HG02610 (cell line): ENCODE results near the gene DDX6.
"Not testable (repeated sequence)": the region's sequence is repeated elsewhere in the genome, so short reads cannot be mapped to it uniquely, and the experiment has no call there.

Experiments
- ATAC-seq: cut with Tn5 transposase; IDR thresholded peaks from one replicate; pipeline ENCODE4 v1.9.1; 2021; ENCODE audit warnings: mild to moderate bottlenecking, moderate library complexity; ENCODE audit not compliant: unreplicated experiment

DDX6 gene

GRCh38 chr11:118791111-118791960, at the start of gene DDX6:
Gene DDX6 (minus strand): TSS chr11:118791164. CDS start chr11:118786251, 4,913 bp downstream.
- peak; percentile 51 for ATAC-seq

DNA sequence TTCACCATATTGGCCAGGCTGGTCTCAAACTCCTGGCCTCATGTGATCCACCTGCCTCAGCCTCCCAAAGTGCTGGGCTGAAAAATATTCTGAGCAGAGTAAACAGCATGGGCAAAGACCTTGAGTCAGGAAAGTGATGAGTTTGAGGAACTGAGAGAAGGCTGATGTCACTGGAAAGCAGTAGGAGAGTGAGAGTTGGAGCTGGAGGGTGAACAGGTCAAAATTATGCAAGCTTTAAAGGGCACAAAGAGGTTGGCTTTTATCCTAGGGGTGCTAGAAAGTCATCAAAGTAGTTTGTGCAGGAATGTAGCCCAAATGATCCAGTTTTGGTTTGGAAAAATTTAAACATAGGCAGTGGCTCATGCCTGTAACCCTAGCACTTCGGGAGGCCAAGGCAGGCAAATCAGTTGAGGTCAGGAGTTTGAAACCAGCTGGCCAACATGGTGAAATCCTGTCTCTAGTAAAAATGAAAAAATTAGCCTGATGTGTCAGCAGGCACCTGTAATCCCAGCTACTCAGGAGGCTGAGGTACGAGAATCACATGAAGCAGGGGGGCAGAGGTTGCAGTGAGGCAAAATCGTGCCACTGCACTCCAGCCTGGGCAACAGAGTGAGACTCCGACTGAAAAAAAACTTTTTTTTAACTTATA, 48.1 kb upstream of the DDX6 start:
- ATAC-seq = peak; percentile 72

DNA sequence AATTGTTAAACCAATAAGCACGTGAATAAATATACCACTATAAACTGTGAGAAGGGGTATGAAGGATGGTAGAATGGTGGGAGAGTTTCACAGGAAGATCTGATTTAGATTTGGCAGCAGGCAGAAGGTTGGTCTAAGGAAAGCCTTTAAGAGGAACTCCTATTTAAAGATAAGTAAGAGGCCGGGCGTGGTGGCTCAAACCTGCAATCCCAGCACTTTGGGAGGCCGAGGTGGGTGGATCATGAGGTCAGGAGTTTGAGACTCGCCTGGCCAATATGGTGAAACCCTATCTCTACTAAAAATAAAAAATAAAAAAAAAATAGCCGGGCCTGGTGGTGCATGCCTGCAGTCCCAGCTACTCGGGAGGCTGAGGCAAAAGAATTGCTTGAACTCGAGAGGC, 46.9 kb upstream of the DDX6 start:
- ATAC-seq = no peak

- no peak for ATAC-seq
Measured at GRCh38 chr11:118834427-118835028, 43.6 kb upstream of the DDX6 start.

DNA sequence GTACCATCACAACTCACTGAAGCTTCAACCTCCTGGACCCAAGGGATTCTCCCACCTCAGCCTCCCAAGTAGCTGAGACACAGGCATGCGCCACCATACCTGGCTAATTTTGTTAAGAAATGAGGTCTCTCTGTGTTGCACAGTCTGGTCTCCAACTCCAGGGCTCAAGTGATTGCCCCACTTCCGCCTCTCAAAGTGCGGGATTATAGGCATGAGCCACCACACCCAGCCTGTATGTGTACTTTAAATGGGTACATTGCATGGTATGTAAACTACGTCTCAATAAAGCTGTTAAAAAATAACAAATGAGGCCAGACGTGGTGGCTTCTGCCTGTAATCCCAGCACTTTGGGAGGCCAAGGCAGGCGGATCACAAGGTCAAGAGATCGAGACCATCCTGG, 36.2 kb upstream of the DDX6 start:
- ATAC-seq = no peak

DNA sequence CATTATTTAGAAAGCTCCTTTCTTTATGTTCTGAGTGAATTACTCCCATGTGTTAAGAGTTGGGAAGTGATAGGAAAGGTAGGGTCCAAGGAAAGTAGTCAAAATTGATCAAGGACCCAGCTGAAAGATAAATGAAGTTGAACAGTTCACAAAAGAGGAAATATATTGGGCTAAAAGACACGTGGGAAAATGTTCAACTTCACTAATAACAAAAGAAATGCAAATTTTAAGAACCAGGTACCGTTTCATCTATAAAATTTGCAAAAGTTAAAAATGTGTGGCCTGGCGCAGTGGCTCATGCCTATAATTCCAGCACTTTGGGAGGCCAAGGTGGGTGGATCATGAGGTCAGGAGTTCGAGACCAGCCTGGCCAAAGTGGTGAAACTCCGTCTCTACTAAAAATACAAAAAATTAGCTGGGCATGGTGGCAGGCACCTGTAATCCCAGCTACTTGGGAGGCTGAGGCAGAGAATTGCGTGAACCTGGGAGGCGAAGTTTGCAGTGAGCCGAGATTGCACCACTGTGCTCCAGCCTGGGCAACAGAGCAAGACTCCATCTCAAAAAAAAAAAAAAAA, 32.1 kb upstream of the DDX6 start:
- ATAC-seq = not testable (repeated sequence)

DNA sequence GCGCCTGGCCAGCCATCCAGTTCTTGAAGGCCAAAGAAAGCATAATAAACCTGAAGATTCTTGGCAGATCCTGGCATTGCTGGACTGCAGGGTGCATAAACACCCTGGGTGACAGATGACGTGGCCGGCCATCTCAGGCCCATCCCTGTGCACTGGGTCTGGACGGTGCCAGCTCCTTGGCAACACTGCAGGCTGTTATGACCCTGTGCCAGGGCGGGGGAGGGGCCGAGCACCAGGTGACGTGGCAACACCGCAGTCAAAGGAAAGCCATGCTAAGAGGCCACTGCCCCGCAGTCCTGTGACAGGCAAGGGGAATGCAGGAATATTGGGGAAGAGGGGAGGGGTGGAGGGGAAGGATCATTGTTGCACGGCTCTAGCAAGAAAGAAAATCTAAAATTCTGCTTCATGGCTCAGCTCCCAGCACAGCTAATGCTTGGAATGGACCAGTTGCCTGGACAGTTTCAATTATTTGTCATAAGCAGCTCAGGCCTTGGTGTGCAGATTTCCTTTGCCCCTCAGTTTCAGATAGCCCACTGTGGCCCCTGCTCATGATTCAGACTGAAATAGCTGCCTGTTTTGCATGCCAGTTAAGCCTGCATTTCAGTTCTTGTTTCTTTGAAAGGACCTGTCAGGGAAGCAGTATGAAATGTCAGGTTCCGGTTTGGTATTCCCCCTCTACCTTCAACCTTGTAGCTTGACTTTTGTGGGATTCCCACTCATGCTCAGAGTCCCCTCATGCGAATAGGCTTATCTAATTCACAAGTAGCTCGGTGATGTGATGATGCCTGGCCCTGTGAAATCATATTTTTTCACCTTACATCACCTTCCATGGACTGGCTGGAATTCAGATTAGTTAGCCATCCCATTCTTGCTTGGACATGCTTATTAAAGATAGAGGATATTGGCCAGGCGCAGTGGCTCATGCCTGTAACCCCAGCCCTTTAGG, 29.7 kb upstream of the DDX6 start:
- ATAC-seq = peak; percentile 94

DNA sequence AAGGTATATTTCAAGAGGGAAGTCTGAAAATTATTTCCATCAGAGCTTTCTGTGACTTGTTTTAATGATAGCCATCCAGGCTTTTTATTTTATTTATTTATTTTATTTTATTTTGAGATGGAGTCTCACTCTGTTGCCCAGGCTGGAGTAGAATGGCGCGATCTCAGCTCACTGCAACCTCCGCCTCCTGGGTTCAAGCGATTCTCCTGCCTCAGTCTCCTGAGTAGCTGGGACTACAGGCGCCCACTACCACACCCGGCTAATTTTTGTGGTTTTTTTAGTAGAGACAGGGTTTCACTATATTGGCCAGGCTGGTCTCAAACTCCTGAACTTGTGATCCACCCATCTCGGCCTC, 29.0 kb upstream of the DDX6 start:
- not testable (repeated sequence) for ATAC-seq

DNA sequence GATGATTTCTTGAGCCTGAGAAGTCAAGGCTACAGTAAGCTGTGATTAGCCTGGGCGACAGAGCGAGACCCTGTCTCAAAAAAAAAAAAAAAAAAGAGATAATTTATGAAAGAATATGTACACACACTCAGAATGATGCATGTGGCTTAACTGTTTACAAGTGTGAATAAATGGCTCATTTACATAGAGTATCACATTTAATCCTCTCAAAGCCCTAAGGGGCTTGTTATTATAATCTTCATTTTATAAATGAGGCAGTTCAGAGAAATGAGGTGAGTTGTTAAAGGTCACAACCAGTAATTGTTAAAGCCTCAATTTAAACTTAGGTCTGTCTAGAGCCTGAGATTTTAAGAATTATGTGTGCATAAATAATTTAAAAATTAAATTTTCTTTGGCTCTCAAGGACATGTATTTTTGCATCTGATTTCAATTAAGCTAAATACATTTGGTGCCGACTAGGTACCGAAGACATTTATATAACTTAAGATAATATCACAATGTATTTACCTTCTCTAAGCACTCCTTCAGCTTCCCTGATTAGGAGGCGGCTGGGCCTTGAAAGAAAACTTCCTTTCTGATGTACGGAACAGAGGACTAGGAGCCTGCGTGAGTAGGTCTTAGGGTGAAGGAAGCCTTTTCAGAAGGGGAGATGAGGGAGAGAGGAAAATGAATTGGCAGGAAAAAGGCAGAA, 28.5 kb upstream of the DDX6 start:
- ATAC-seq = no peak

DNA sequence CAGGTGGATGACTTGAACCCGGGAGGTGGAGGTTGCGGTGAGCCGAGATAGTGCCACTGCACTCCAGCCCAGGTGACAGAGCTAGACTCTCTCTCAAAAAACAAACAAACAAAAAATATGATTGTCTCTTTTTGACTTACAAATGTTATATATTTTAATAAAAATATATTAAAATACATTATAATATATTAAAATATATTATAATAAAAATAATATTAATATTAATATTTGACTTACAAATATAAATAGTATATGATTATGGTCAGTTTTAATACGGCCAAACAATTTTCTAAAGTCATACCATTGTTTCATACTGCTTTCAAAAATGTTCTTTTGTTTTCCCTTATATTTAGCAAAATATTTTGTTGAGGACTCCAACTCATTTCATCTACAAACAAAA, 27.2 kb upstream of the DDX6 start:
- ATAC-seq = no peak

DNA sequence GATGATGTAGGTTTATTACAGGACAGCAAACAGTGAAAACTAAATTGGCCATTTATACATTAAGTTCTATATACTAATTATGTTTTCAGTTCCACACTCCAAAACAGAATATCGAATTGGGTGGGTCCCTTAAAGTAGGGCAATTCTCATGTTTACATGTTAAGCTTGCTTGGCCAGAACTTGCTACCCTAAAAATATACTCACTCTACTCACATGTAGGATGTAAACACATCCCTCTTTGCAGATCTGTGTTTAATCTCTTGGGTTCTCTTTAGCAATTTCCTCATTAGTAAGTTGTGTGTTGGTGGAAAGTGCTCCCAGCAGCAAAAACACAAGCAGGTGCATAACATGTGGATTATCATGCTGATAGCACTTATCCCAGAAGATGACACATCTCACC, 22.6 kb upstream of the DDX6 start:
- no peak for ATAC-seq

DNA sequence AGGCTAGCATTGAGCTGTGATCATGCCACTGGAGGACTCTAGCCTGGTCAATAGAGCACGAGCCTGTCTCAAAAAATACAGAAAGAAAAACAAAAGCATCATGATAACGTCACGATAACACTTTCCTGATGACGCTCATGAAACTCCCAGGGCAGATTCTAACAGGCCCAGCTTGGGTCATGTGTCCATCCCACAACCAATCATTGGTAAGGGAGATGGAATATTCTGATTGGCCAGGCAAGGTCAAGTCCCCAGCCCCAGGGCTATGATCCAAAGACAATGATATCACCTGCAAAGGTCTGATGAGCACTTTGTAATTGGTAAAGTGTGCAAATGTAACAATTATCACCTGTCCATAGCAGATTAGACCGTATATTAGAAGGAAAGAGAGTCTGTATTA, 21.5 kb upstream of the DDX6 start:
- ATAC-seq = no peak

GRCh38 chr11:118807800-118808778, 17.1 kb upstream of the DDX6 start:
- no peak for ATAC-seq

- no peak for ATAC-seq
Measured at GRCh38 chr11:118806400-118806799, 15.4 kb upstream of the DDX6 start.

GRCh38 chr11:118804094-118804493, 13.1 kb upstream of the DDX6 start:
- ATAC-seq = no peak

DNA sequence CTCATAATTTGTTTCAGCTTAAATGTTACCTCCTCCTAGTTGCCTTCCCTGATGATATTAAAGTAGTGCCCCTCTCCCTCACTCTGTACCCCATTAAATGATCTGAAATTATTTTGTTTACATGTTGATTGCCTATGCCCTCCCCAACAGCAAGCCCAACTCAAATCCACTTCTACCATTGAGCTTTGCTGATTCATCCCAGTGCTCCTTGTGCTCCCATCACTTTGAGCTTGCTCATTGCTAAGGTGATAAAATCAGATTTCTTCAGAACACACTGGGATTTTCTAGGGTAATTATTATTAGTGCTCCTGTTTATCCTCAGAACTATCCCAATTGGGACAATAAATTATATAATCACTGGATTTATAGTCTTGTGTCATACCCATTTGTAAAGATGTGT, 8.4 kb upstream of the DDX6 start:
- no peak for ATAC-seq

DNA sequence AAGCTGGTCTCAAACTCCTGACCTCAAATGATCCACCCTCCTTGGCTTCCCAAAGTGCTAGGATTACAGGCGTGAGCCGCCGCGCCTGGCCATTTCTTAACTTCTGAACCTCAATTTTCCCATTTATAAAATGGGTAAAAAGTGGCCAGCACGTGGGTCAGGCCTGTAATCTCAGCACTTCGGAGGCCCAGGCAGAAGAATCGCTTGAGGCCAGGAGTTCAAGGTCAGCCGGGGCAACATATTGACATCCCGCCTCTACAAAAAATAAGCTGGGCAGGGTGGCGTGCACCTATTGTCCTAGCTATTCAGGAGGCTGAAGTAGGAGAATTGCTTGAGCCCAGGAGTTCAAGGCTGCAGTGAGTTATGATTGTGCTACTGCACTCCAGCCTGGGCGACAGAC, 6.5 kb upstream of the DDX6 start:
- ATAC-seq = no peak

GRCh38 chr11:118792570-118793124, 1.7 kb upstream of the DDX6 start:
- ATAC-seq = peak; percentile 65
